GM12878 (cell line): ENCODE measurements around the gene DSG2. TPM values are rescaled to one million over a fixed set of nuclear protein-coding genes. Genes with fewer than 3 reads are reported as not detected.

Experiments
- BCLAF1 ChIP-seq: fragments of 450-650 bp; IDR thresholded peaks from 2 replicates; pipeline ENCODE4 v1.6.1; 2017; ENCODE audit warnings: antibody characterized with exemption, mild to moderate bottlenecking, moderate library complexity
- CBX3 ChIP-seq: fragments of 200-600 bp; sonication (generic); IDR thresholded peaks from 2 replicates; pipeline ENCODE4 v1.6.1; 2016; ENCODE audit warnings: low read depth, borderline replicate concordance
- CBX5 ChIP-seq: sonication (generic); IDR thresholded peaks from 2 replicates; pipeline ENCODE4 v1.6.1; 2016; ENCODE audit warnings: low read depth, moderate library complexity, mild to moderate bottlenecking, inconsistent platforms
- CHD1 ChIP-seq: IDR thresholded peaks from 2 replicates; pipeline ENCODE4 v1.6.1; 2012; ENCODE audit warnings: low read depth, low read length, improper control_type of control experiment
- E2F4 ChIP-seq: IDR thresholded peaks from 2 replicates; pipeline ENCODE4 v1.6.1; 2012; ENCODE audit warnings: low read depth, low read length, improper control_type of control experiment
- EGR1 ChIP-seq, 2 experiments: IDR thresholded peaks; 1 replicate in 1 of 2; 2 replicates in 1 of 2; pipeline ENCODE4 v1.6.1; 2011 to 2012; ENCODE audit warnings: low read depth in 2 of 2, low read length in 2 of 2, borderline replicate concordance in 1 of 2, mild to moderate bottlenecking in 1 of 2, moderate library complexity in 1 of 2
- ELK1 ChIP-seq: IDR thresholded peaks from 2 replicates; pipeline ENCODE4 v1.6.1; 2012; ENCODE audit warnings: low read depth, low read length, improper control_type of control experiment
- FOXM1 ChIP-seq: IDR thresholded peaks from 2 replicates; pipeline ENCODE4 v1.6.1; 2012; ENCODE audit warnings: low read depth, mild to moderate bottlenecking, inconsistent platforms, low read length, moderate library complexity
- HDGF ChIP-seq: fragments of 450-650 bp; IDR thresholded peaks from 2 replicates; pipeline ENCODE4 v1.6.1; 2016; ENCODE audit warnings: antibody characterized with exemption
- IRF3 ChIP-seq: fragments of 450-650 bp; IDR thresholded peaks from 2 replicates; pipeline ENCODE4 v1.6.1; 2014; ENCODE audit warnings: mild to moderate bottlenecking
- IRF5 ChIP-seq: fragments of 450-650 bp; IDR thresholded peaks from 2 replicates; pipeline ENCODE4 v1.6.1; 2017; ENCODE audit warnings: borderline replicate concordance
- NKRF ChIP-seq: fragments of 450-650 bp; conservative IDR thresholded peaks from 2 replicates; pipeline ENCODE4 v1.6.1; 2017; ENCODE audit warnings: mild to moderate bottlenecking, moderate library complexity
- PBX3 ChIP-seq: IDR thresholded peaks from 2 replicates; pipeline ENCODE4 v1.6.1; 2011; ENCODE audit warnings: mild to moderate bottlenecking, low read depth, low read length, moderate library complexity; ENCODE audit not compliant: insufficient replicate concordance
- SMARCA5 ChIP-seq: fragments of 450-650 bp; IDR thresholded peaks from 2 replicates; pipeline ENCODE4 v1.6.1; 2017; ENCODE audit warnings: mild to moderate bottlenecking
- SMC3 ChIP-seq: IDR thresholded peaks from 2 replicates; pipeline ENCODE4 v1.6.1; 2011; ENCODE audit warnings: low read length, improper control_type of control experiment, borderline replicate concordance
- STAT3 ChIP-seq: IDR thresholded peaks from 2 replicates; pipeline ENCODE4 v1.6.1; 2011; ENCODE audit warnings: low read depth, low read length, improper control_type of control experiment
- TBL1XR1 ChIP-seq: IDR thresholded peaks from 2 replicates; pipeline ENCODE4 v1.6.1; 2012; ENCODE audit warnings: low read depth, low read length, improper control_type of control experiment
- TCF12 ChIP-seq: IDR thresholded peaks from 2 replicates; pipeline ENCODE4 v1.6.1; 2011; ENCODE audit warnings: low read depth, mild to moderate bottlenecking, low read length
- polyA plus RNA-seq, 11 experiments: library from polyadenylated mRNA; depleted of rRNA in 4 of 11; unstranded in 6 of 11; stranded (reverse) in 5 of 11; fragments of >200 nt; fragmentation: Nextera tagmentation in 4 of 11; fragmentation: Illumina TruSeq in 1 of 11; extraction: Ambion mirVana in 4 of 11; extraction: Trizol in 1 of 11; gene quantifications; 1 replicate in 1 of 11; 2 replicates in 10 of 11; pipeline versions ENCODE4 v1.2.1 to v1.2.3, GENCODE V29; 2011 to 2016; ENCODE audit warnings: inconsistent platforms in 2 of 11, missing spikeins in 2 of 11, low read depth in 1 of 11
- total RNA-seq, 4 experiments: library from RNA; depleted of rRNA in 3 of 4; stranded (reverse); fragments of >200 nt in 3 of 4; fragmentation: Illumina TruSeq in 1 of 4; extraction: Trizol in 1 of 4; gene quantifications; 2 replicates each; pipeline versions ENCODE4 v1.2.1 to v1.2.3, GENCODE V29; 2013 to 2021

DSG2 gene
- total and polyA plus RNA-seq, 10 of the 15 experiments (the other 5 are each of a cell fraction or from before 2014, with no cell fraction given): 11.7 to 46.2 (median 28.0) TPM

GRCh38 chr18:31500051-31500688 is 2.2 kb downstream of the DSG2 start (continued):
- TF ChIP-seq BCLAF1 (no peak), TCF12 (0 out of 2 replicates have a peak, but pooled peaks have one; percentile 24), STAT3 (0 out of 2 replicates have a peak, but pooled peaks have one; percentile 12), CHD1 (no peak), SMC3 (no peak), CBX5 (peak; percentile 74; the same call in 1 of the 2 replicates), IRF5 (no peak), FOXM1 (peak; percentile 29; the same call in 1 of the 2 replicates), CBX3 (no peak), ELK1 (no peak), NKRF (no peak; the same call in 1 of the 2 replicates), HDGF (0 out of 2 replicates have a peak, but pooled peaks have one; percentile 32), E2F4 (no peak), IRF3 (no peak), TBL1XR1 (no peak), SMARCA5 (no peak; the same call in 1 of the 2 replicates), PBX3 (peak; percentile 44), EGR1 (IDR thresholded peaks at IDR 0.05; ENCODE audit: borderline replicate concordance in 1 of 2, low read depth in 2 of 2, low read length in 2 of 2) (no peak)
